ENCODE results near the gene MROH2B.

DNA sequence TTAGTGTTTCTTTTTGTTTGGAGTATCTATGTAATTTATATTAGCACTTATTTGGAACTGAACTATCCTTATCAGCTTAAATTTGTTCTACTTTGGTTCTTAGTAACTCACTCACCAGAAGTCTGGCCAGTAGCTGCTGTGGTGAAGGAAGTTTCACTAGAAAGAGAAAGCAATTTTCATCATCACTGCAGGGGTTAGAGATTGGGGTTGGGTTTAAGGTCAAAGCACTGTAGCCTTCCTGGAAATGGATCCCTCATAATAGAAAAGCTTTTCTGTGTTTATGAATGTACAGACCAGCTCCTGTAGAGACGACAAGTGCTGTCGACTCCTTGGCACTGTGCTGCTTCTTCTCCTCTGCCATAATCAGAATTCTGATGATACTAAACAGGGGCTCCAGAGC, 22.2 kb downstream of the MROH2B start:
- TF ChIP-seq CTCF (IDR thresholded peaks at IDR 0.05) (no peak), POLR2AphosphoS5 (IDR thresholded peaks at IDR 0.05) (no peak)

All from upper lobe of left lung (tissue), 4 donors.